OCI-LY3 (cell line): ENCODE results near the gene MROH2B.

Experiments
- EZH2phosphoT487 ChIP-seq: fragments of 200-600 bp; shearing (Covaris generic); IDR thresholded peaks from 2 replicates; pipeline ENCODE4 v1.6.1; 2018; ENCODE audit warnings: antibody characterized with exemption, mixed run types, low read depth
- TF ChIP-seq, protein P1 (sequence below): fragments of 200-600, 300-600 bp; sonication (generic); IDR thresholded peaks from 2 replicates; pipeline ENCODE4 v1.5.1; 2014; ENCODE audit warnings: antibody characterized with exemption, low read length, low read depth

DNA sequence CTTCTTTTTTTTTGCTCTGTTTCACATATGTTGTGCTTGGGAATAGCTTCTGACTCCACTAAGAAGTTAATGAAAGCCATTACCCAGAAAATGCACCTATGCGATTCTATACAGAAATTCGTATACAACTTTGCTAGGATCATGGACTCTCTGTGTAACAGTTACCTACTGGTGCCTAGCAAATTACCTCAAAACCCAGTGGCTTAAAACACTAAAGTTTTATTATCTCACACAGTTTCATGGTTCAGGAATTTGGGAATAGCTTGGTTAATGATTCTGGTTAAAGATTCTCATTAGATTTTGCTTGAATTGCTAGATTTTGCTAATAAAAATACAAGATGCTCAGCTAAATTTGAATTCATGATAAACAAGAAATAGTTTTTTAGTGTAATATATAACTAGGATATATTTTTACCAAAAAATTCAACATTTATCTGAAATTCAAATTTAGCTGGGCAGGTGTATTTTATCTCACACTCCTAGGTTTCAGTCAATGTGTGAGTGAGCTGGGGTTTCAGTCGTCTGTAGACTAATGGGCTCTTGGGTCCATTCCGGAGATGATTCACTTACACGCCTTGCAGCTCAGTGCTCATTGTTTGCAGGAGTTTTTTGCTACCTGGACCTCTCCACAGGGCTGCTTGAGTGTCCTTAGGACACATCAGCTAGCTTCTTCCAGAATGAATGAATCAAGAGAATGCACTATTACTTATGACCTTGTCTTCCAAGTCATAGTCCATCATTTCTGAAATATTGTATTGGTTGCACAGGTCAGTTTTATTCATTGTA, 75.1 kb downstream of the MROH2B start:
- TF ChIP-seq, protein P1, sequence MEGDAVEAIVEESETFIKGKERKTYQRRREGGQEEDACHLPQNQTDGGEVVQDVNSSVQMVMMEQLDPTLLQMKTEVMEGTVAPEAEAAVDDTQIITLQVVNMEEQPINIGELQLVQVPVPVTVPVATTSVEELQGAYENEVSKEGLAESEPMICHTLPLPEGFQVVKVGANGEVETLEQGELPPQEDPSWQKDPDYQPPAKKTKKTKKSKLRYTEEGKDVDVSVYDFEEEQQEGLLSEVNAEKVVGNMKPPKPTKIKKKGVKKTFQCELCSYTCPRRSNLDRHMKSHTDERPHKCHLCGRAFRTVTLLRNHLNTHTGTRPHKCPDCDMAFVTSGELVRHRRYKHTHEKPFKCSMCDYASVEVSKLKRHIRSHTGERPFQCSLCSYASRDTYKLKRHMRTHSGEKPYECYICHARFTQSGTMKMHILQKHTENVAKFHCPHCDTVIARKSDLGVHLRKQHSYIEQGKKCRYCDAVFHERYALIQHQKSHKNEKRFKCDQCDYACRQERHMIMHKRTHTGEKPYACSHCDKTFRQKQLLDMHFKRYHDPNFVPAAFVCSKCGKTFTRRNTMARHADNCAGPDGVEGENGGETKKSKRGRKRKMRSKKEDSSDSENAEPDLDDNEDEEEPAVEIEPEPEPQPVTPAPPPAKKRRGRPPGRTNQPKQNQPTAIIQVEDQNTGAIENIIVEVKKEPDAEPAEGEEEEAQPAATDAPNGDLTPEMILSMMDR: no peak
- TF ChIP-seq EZH2phosphoT487: no peak
